Measurements from ENCODE around the gene SLC13A2.
"Not testable (repeated sequence)": the region's sequence is repeated elsewhere in the genome, so short reads cannot be mapped to it uniquely, and the experiment has no call there.

SLC13A2 gene

GRCh38 chr17:28506763-28507487 is 33.5 kb downstream of the SLC13A2 start:
- DNase-seq (ENCODE audit: low read depth, low spot score) = no peak
- H3K4me3 ChIP-seq (ENCODE audit: low read length) = no peak overlapping the region

GRCh38 chr17:28507567-28508203 is 34.2 kb downstream of the SLC13A2 start:
- no peak overlapping the region for H3K4me3 ChIP-seq (ENCODE audit: low read length)
- DNase-seq (ENCODE audit: low read depth, low spot score) = no peak

- no peak overlapping the region for H3K4me3 ChIP-seq (ENCODE audit: low read length)
- DNase-seq (ENCODE audit: low read depth, low spot score) = no peak
Measured at GRCh38 chr17:28508211-28508724, 34.8 kb downstream of the SLC13A2 start.

- DNase-seq (ENCODE audit: low read depth, low spot score) = no peak
- H3K4me3 ChIP-seq (ENCODE audit: low read length) = no peak overlapping the region
Measured at GRCh38 chr17:28509789-28510188, 36.3 kb downstream of the SLC13A2 start.

- H3K4me3 ChIP-seq (ENCODE audit: low read length) = no peak overlapping the region
- DNase-seq (ENCODE audit: low read depth, low spot score) = no peak
Measured at GRCh38 chr17:28511858-28512461, 38.5 kb downstream of the SLC13A2 start.

- no peak overlapping the region for H3K4me3 ChIP-seq (ENCODE audit: low read length)
- no peak for DNase-seq (ENCODE audit: low read depth, low spot score)
Measured at GRCh38 chr17:28513476-28513875, 40.0 kb downstream of the SLC13A2 start.

GRCh38 chr17:28514561-28515002 is 41.1 kb downstream of the SLC13A2 start:
- DNase-seq (ENCODE audit: low read depth, low spot score) = no peak
- H3K4me3 ChIP-seq (ENCODE audit: low read length) = no peak overlapping the region

- no peak for DNase-seq (ENCODE audit: low read depth, low spot score)
- no peak overlapping the region for H3K4me3 ChIP-seq (ENCODE audit: low read length)
Measured at GRCh38 chr17:28515518-28515917, 42.1 kb downstream of the SLC13A2 start.

GRCh38 chr17:28518132-28518531 is 44.7 kb downstream of the SLC13A2 start:
- DNase-seq (ENCODE audit: low read depth, low spot score) = no peak
- H3K4me3 ChIP-seq (ENCODE audit: low read length) = no peak overlapping the region

- DNase-seq (ENCODE audit: low read depth, low spot score) = no peak
- H3K4me3 ChIP-seq (ENCODE audit: low read length) = no peak overlapping the region
Measured at GRCh38 chr17:28518578-28518977, 45.1 kb downstream of the SLC13A2 start.

- peak; percentile 92 for DNase-seq (ENCODE audit: low read depth, low spot score)
- no peak overlapping the region for H3K4me3 ChIP-seq (ENCODE audit: low read length)
Measured at GRCh38 chr17:28519236-28519635, 45.8 kb downstream of the SLC13A2 start.

GRCh38 chr17:28520687-28521086 is 47.2 kb downstream of the SLC13A2 start:
- no peak for DNase-seq (ENCODE audit: low read depth, low spot score)
- H3K4me3 ChIP-seq (ENCODE audit: low read length) = no peak overlapping the region

GRCh38 chr17:28521311-28522085 is 48.1 kb downstream of the SLC13A2 start:
- H3K4me3 ChIP-seq (ENCODE audit: low read length) = no peak overlapping the region
- no peak for DNase-seq (ENCODE audit: low read depth, low spot score)

GRCh38 chr17:28522281-28522680 is 48.8 kb downstream of the SLC13A2 start:
- DNase-seq (ENCODE audit: low read depth, low spot score); H3K4me3 ChIP-seq (ENCODE audit: low read length): not testable (repeated sequence)

GRCh38 chr17:28523186-28523585 is 49.7 kb downstream of the SLC13A2 start:
- no peak for DNase-seq (ENCODE audit: low read depth, low spot score)
- no peak overlapping the region for H3K4me3 ChIP-seq (ENCODE audit: low read length)

- DNase-seq (ENCODE audit: low read depth, low spot score) = no peak
- H3K4me3 ChIP-seq (ENCODE audit: low read length) = no peak overlapping the region
Measured at GRCh38 chr17:28523876-28524275, 50.4 kb downstream of the SLC13A2 start.

GRCh38 chr17:28524476-28525424 is 51.3 kb downstream of the SLC13A2 start:
- no peak for DNase-seq (ENCODE audit: low read depth, low spot score)
- H3K4me3 ChIP-seq (ENCODE audit: low read length) = no peak overlapping the region

GRCh38 chr17:28526381-28526780 is 52.9 kb downstream of the SLC13A2 start:
- DNase-seq (ENCODE audit: low read depth, low spot score) = no peak
- no peak overlapping the region for H3K4me3 ChIP-seq (ENCODE audit: low read length)
